CD4-positive, alpha-beta T cell treated with Interleukin-10 for 1 hour (primary cell): ENCODE data around the gene IGFBP1.

Source experiments
- DNase-seq: peaks from one replicate; pipeline ENCODE4 v3.0.0-alpha.2; 2020

The IGFBP1 gene

GRCh38 chr7:45881759-45882464 lies 6.4 kb upstream of the IGFBP1 start:
- no peak for DNase-seq

DNA sequence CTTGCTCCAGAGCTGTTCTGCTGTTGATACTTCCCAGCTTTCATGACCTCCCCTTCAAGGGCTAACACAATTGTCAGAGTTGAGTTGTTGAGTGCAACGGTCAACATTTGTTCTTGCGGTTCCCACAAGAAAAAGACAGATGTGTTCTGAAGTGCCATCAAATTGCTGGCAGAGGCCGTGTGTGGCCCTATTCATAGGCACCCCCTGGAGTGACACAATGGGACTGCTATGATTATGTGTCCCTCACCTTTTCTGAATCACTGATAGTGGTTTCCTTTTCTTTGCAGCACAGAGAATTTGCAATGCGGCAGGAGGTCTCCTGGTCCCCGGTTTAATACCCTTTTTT lies 5.8 kb upstream of the IGFBP1 start:
- no peak for DNase-seq

DNA sequence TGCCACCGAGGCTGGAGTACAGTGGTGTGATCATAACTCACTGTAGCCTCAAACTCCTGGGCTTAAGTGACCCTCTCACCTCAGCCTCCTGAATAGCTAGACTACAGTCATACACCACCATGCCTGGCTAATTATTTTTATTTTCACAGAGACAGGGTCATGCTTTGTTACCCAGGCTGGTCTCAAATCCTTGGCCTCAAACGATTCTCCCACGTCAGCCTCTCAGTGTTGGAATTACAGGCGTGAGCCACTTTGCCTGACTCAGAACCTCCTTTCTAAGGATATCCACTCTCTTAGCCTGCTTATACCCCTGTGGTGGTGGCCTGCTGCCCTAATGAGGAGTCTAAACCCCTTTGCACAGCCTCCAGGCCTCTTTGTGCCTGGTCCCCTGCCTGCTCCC lies 4.2 kb upstream of the IGFBP1 start:
- DNase-seq: no peak

- DNase-seq: no peak
Observed at GRCh38 chr7:45885264-45885882, 2.9 kb upstream of the IGFBP1 start.

GRCh38 chr7:45886931-45887667 lies 1.2 kb upstream of the IGFBP1 start:
- no peak for DNase-seq

- DNase-seq: no peak
Observed at GRCh38 chr7:45888993-45889366, 692 bp downstream of the IGFBP1 start.

DNA sequence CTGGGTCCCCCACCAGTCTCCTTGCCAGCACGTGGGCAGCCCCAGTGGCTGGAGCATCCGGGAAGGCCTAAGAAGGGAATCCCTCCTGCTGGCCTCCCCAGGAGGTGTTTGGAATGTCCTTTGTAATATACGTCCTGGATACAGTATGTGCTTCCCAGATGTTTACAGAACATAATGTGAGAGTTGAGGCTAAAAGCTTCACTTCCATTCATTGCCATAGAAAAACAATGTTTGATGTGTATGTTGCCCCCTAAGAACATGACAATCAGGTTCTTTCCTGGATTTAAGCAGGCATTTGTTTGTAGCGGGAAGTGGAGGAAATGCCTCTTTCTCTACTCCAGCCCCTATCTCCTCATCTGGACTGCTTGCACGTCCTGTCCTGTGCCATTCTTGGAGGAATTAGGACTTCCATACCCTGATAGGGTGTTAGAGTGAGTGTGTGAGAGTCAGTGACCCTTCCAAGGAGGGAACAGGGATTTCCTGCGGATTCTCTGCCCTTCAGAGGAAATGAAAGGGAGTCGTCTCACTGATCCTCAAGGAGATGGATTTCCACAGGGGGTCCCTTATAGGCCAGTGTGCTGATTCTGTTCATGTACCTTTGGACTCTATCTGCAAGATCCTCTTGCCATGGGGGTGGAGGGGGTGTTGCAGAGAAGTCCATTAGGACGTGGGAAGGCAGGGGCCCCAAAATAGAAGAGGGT lies 1.2 kb downstream of the IGFBP1 start:
- DNase-seq: no peak

DNA sequence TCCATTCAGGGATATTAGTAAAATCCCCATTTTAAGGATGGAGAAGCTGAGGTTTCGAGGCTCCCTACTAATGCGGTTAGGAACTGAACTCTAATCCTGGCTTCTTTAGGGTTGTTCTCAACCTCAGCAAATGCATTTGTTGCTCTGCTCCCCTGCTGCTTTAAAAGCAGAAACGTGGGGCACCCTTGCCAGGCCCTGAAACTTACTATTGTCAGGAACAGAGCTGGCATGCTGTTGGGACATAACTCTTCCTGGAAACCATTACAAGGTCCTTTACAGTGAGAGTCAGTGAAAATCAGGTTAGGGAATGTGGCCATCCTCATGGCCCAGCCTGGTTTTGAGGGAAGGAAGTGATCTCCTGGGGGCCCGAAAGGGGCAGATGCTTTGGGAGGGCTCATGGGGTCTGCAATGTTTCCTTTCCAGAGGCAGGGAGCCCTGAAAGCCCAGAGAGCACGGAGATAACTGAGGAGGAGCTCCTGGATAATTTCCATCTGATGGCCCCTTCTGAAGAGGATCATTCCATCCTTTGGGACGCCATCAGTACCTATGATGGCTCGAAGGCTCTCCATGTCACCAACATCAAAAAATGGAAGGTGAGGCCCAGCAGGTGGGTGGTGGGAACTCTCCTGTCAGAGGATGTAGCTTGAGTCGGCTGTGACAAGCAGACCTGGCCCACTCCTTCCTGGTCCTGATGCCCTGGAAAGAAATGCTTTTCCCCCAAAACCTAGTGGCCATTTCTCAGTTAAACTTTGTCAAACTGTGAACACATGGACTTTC lies 2.0 kb downstream of the IGFBP1 start:
- DNase-seq: no peak

DNA sequence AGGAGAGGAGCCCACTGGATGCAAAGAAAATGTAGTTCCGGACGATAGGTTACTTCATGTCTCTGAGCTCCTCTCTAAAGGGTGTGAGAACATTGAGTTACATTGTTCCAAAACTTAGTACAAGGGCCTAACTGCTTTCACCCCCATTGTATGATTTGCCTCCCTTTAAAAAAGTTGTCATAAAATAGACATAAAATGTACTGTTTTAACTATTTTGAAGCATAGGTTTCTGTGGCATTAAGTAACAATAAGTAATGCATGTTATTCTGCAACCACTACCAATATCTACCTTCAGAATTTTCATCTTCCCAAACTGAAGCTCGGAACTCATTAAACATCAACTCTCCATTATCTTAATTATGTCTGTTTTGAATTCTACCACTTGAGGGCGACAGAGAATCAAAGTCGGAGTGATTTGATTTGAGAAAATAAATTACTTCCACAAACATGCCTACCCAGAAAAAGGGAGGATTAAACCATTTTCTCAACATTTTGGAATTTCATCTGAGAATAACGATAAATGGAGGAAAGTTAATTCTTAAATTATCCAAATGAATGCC lies 2.7 kb downstream of the IGFBP1 start:
- peak; percentile 34 for DNase-seq

- DNase-seq: no peak
Observed at GRCh38 chr7:45891462-45892402, 3.4 kb downstream of the IGFBP1 start.

- no peak for DNase-seq
Observed at GRCh38 chr7:45892407-45893035, 4.2 kb downstream of the IGFBP1 start.

GRCh38 chr7:45893374-45893995 lies 5.2 kb downstream of the IGFBP1 start:
- no peak for DNase-seq

DNA sequence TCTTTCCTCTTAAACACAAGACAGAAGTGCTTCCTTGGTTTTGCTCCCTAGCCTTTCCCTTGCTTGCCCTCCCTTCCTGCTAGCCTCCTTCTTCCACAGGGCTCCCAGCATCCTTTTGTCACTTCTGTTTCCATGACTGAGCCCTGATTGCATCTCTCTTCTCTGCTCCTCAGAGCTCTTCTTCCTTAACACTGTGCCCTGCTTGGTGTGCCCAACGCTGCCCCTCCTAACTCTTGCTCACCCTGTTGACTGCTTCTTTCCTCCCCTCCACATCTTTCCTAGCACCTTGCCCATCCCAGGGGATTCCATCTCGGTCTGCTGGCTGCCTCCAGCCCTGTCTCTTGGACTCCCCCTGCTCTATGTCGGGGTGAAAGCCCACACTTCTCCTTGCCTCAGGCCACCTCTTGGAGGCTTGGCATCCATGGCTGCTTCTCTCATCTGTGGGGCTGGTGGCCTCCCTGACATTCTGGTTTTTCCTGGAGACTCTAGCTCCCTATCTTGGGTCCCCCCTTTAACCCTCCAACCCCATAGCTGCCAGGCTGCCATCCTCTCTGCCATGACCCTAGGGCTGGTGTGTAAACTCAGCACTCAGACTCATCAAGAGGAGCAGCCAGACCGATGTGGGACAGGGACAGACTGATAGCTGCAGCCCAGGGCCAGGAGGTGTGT lies 5.8 kb downstream of the IGFBP1 start:
- DNase-seq: no peak

DNA sequence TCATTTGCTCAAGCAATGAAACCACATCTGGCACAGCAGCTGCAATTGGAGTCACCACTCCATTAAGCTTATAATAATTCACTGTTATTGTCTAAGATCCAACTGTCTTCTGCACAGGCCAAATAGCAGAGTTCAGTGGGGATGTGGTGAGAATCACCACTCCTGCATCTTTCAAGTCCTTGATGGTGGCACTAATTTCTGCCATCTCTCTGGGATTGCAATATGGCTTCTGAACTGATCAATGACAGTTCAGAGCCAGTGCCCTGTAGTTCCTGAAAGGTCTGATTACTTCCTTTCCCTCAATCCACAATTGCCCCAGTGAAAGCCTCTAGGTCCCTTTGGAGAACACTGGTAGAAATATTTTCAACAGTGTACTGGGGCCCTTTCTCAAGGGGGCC lies 6.4 kb downstream of the IGFBP1 start:
- DNase-seq: no peak

DNA sequence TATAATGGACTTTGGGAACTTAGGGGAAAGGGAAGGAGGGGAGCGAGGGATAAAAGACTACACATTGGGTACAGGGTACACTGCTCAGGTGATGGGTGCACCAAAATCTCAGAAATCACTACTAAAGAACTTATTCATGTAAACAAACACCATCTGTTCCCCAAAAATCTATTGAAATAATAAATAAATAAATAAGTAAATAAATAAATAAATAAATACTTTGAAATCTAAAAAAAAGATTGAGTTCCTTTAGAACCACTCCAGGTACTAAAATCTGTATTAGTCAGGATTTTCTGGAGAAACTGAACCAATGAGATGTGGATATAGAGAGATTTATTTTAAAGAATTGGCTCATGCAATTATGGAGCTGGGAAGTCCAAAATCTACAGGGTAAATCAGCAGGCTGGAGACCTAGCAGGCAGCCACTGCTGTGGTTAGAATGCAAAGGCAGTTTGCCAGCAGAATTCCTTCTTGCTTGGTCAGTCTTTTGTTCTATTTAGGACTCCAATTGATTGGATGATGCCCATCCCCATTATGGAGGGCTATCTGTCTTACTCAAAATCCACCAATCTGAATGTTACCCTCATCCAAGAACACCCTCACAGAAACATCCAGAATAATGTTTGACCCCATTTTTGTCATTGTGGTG lies 8.9 kb downstream of the IGFBP1 start:
- no peak for DNase-seq

GRCh38 chr7:45898222-45898621 lies 9.9 kb downstream of the IGFBP1 start:
- no peak for DNase-seq

GRCh38 chr7:45901566-45901965 lies 13.3 kb downstream of the IGFBP1 start:
- no peak for DNase-seq

DNA sequence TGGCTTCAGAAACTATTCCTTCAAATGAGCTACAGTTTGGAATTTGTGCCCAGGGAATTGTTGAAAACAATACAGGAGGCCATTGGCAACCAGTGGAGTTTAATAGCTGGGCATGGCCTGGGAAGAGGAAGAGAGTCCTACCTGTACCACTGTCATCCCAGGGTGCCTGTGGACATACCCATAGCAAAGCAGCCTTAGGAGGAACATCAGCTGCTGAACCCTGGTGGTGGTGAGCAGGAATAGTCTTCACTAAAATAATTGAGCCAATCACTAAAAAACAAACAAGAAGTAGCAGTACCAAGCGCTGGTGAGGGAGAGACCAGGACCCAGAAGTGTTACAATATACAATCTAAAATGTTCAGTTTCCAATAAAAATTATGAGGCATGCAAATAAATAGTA lies 14.5 kb downstream of the IGFBP1 start:
- no peak for DNase-seq

GRCh38 chr7:45909561-45909960 lies 21.3 kb downstream of the IGFBP1 start:
- no peak for DNase-seq
